WERI-Rb-1 (cell line): ENCODE results near the gene TEP1.

Experiments
- DNase-seq: peaks from one replicate; pipeline ENCODE4 v3.0.0-alpha.2; 2020
- H3K27ac ChIP-seq: fragments of 250-450 bp; sonication (Bioruptor Pico); 2 replicates; pipeline ENCODE4 v1.5.1; 2020; ENCODE audit warnings: mild to moderate bottlenecking, moderate library complexity
- H3K27me3 ChIP-seq: fragments of 250-450 bp; sonication (Bioruptor Pico); 2 replicates; pipeline ENCODE4 v1.5.1; 2021; ENCODE audit warnings: mild to moderate bottlenecking, low read depth, moderate library complexity; ENCODE audit not compliant: insufficient read depth, severe bottlenecking
- H3K36me3 ChIP-seq: fragments of 250-450 bp; sonication (Bioruptor Pico); 2 replicates; pipeline ENCODE4 v1.5.1; 2020; ENCODE audit warnings: mild to moderate bottlenecking, moderate library complexity
- H3K4me3 ChIP-seq: 2 replicates; pipeline ENCODE4 v1.5.1; 2011; ENCODE audit warnings: low read depth, mild to moderate bottlenecking, control low read depth, low read length
- H3K9me3 ChIP-seq: fragments of 250-450 bp; sonication (Bioruptor Pico); 2 replicates; pipeline ENCODE4 v1.5.1; 2021; ENCODE audit warnings: mild to moderate bottlenecking, moderate library complexity; ENCODE audit not compliant: severe bottlenecking
- TF ChIP-seq, protein P1 (sequence below): IDR thresholded peaks from 2 replicates; pipeline ENCODE4 v1.5.1; 2011; ENCODE audit warnings: low read depth, mild to moderate bottlenecking, control low read depth, inconsistent platforms, low read length

TEP1 gene

DNA sequence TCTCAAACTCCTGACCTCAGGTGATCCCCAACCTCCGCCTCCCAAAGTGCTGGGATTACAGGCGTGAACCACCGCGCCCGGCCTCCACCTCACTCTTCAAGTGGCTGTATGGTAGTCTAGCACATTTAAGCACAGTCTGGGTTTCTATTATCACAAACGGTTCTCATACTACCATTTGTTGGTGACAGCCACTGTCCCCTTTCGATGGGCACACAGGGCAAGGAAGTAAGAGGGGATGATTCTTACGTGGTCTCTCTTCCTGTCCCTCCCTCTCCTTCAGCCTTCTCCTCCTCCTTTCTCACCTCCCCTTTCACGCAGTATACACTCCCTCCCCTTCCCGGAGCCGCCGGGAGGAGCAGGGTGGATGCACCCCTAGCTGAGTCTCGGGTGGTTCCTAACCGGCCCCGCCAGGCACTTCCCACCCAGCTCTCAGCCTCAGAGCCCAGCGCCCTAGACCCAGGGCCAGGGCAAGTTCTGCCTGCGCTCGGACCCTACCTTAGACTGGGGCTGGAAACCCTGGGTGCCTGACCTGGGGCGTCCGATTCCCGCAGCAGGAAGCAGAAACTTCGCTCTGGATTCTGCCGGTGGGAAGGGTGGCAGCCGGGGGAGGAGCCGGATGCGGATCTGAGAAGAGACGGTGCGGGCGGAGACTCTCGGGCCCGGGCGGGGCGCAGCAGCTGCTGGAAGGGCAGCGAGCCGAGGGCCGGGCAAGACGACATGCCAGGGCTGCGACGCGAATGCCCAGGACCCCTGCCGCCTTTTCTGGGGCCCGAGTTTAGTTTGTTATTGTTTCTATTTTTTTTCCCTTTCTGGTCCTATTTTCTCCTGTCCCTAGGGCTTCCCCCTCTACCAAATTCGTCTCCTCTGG is at the start of gene TEP1:
Gene TEP1 (minus strand): TSS at position 626 of the 868 bp plus-strand sequence. CDS start 5,062 bp downstream, outside the sequence.
- peak within 1 kb of the TSS; percentile 87 for H3K4me3 ChIP-seq
- DNase-seq: peak; percentile 90
- no peaks in the 10 kb centered on the region for H3K27me3 ChIP-seq
- H3K36me3 ChIP-seq: peaks cover 3% of the 10 kb centered on the region
- peak within 1 kb of the TSS; percentile 82 for H3K27ac ChIP-seq
- TF ChIP-seq, protein P1, sequence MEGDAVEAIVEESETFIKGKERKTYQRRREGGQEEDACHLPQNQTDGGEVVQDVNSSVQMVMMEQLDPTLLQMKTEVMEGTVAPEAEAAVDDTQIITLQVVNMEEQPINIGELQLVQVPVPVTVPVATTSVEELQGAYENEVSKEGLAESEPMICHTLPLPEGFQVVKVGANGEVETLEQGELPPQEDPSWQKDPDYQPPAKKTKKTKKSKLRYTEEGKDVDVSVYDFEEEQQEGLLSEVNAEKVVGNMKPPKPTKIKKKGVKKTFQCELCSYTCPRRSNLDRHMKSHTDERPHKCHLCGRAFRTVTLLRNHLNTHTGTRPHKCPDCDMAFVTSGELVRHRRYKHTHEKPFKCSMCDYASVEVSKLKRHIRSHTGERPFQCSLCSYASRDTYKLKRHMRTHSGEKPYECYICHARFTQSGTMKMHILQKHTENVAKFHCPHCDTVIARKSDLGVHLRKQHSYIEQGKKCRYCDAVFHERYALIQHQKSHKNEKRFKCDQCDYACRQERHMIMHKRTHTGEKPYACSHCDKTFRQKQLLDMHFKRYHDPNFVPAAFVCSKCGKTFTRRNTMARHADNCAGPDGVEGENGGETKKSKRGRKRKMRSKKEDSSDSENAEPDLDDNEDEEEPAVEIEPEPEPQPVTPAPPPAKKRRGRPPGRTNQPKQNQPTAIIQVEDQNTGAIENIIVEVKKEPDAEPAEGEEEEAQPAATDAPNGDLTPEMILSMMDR: no peak
- no peaks in the 10 kb centered on the region for H3K9me3 ChIP-seq

DNA sequence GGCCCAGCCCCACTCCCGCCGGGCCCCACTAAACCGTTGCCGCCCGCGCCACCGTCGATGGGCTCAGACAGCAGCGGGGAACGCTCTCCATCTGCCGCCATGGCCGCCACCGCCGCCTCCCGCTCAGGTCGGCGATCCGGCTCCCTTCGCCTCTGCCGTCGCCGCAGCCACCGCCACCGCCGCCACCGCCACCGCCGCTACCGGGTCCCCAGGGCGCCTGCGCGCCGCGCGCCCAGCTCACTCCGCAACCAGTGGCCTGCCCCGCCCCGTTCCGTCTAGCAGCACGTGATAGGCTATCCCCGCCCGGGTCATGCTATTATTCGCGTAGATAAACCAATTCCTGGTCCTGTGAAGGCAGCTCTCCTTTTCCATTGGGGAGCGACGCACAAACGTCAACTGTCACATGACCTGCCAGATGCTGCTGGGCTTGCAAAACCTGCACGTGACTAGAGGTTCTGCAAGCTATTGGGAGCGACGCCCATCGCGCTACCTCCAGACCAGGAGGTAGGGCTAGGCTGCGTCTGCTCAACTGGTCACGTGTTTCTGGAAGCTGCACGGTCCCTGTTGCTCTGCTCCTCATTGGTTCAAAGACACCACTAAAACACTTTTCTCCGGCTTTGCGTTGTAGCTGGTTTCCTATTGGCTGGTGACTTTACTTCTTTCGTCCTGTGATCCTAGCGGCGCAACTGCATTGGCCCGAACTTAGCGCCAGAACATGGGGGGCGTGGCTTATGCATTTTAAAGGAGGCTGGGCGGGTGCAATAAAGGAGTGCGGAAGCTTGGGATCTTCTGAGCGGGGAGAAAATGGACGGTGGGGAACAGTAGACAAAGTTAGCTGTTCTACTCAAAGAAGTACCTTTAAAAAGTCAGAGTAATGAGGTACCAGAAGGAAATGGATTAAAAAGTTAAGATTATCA is 48.2 kb upstream of the TEP1 start, which contains the start of gene PIP4P1:
Gene PIP4P1 (minus strand): TSS at position 210 of the 917 bp plus-strand sequence. CDS start 109 bp downstream, at position 101.
- TF ChIP-seq, protein P1: no peak
- Histone ChIP-seq H3K9me3 (no peaks in the 10 kb centered on the region), H3K27ac (peak within 1 kb of the TSS; percentile 91), H3K36me3 (peaks cover 42% of the 10 kb centered on the region), H3K27me3 (no peaks in the 10 kb centered on the region), H3K4me3 (peak within 1 kb of the TSS; percentile 80)
- DNase-seq: peak; percentile 99

DNA sequence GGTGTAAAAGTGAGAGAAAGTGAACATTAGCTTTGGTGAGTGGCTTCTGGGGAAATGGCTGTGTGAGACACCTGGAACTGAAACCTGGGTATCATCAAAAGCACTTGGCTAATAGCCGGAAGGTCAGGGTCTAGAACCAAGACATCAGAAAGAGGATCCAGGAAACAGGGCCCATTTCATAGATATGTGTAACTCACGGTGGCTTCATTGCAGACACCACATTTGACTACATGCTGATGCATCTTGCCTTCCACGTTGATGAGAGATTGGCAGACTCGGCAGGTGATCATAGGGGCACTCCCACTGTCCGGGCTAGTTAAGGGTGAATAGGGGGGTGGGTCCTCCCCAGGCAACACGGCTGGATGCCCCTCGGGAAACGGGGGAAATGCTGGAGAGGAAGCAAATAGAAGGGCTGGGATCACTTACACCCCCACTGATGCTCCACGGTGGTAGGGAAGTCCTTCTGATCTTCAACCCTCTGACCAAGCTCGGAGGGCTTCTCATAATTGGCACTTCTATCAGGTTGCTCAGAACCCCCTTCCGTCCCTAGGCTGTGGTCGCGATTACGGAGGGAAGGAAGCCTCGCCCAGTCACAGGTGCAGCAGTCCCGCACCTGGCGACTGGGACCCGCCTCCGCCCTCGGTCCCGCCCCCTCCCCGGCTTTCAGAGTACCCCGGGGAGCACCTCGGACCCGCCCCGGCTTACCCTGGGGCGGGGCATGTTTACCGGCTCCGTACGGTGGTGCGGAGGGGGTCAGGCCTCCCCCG is 47.3 kb upstream of the TEP1 start:
- TF ChIP-seq, protein P1: no peak
- Histone ChIP-seq H3K36me3 (peaks cover 50% of the 10 kb centered on the region), H3K9me3 (no peaks in the 10 kb centered on the region), H3K27me3 (no peaks in the 10 kb centered on the region), H3K27ac (peak overlapping the region; percentile 91), H3K4me3 (peak overlapping the region; percentile 80)
- DNase-seq: peak; percentile 49

DNA sequence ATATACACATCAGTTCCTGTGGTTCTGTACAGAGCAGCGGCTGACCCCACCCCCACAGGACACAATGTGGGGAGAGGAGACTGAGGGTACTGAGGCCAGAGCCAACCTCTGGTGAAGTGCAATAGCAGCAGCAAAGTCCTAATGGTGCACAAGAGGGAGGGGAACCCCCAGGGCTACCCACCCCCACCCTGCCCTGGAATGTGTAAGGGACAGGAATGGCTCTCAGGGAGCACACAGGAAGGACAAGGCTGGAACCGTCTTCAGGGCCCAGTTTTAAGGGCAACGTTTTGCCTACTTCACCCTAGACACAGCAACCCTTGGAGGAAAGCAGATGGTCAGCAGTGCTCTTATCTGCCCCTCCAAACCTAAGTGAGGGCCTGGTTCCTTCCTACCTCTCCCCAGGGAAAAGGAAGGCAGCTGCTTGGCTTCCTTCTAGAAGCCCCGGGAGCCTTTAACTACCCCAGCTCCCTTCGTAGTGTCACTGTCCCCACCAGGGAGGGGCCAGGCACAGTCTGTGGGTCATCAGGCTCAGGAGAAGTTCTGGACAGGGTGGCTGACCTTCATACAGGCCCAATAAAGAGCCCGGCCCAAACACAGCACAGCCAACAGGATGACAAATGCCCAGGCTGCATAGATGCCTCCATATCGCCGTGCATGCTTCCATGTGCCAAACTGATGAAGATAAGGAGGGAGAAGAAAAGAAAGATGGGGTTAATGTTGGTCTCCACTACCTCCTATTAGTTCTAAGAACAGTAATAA is 44.9 kb upstream of the TEP1 start:
- DNase-seq: no peak
- H3K9me3 ChIP-seq: no peaks in the 10 kb centered on the region
- TF ChIP-seq, protein P1: no peak

DNA sequence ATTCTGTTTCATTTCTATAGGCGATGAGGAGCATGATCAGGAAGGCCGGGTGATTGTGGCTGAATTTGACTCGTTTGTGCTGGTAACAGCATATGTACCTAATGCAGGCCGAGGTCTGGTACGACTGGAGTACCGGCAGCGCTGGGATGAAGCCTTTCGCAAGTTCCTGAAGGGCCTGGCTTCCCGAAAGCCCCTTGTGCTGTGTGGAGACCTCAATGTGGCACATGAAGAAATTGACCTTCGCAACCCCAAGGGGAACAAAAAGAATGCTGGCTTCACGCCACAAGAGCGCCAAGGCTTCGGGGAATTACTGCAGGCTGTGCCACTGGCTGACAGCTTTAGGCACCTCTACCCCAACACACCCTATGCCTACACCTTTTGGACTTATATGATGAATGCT is 43.7 kb upstream of the TEP1 start:
- no peaks in the 10 kb centered on the region for H3K27me3 ChIP-seq
- TF ChIP-seq, protein P1: no peak
- no peak overlapping the region for H3K27ac ChIP-seq
- no peak overlapping the region for H3K4me3 ChIP-seq
- H3K9me3 ChIP-seq: no peaks in the 10 kb centered on the region
- peaks cover 68% of the 10 kb centered on the region for H3K36me3 ChIP-seq
- DNase-seq: no peak

More for the DNA sequence above, 44.9 kb upstream of the TEP1 start:
- H3K4me3 ChIP-seq: no peak overlapping the region
- no peak overlapping the region for H3K27ac ChIP-seq
- H3K36me3 ChIP-seq: peaks cover 56% of the 10 kb centered on the region
- no peaks in the 10 kb centered on the region for H3K27me3 ChIP-seq
